Loucy (cell line): ENCODE results near the gene GALNT9.

Source experiments
- H2AFZ ChIP-seq: fragments of 200-600 bp; sonication (generic); 2 replicates; pipeline ENCODE4 v1.6.0; 2016; ENCODE audit warnings: antibody characterized with exemption, mild to moderate bottlenecking, low read length, moderate library complexity
- H3F3A ChIP-seq: fragments of 200-600 bp; 2 replicates; pipeline ENCODE4 v1.6.0; 2016; ENCODE audit warnings: antibody characterized with exemption, low read depth, mild to moderate bottlenecking
- H3K27me3 ChIP-seq: fragments of 200-600 bp; sonication (generic); 2 replicates; pipeline ENCODE4 v1.6.1; 2014; ENCODE audit warnings: low read length, mild to moderate bottlenecking; ENCODE audit not compliant: insufficient read depth, poor library complexity, severe bottlenecking
- H3K36me3 ChIP-seq: fragments of 200-600 bp; sonication (generic); 2 replicates; pipeline ENCODE4 v1.6.1; 2016; ENCODE audit warnings: low read length; ENCODE audit not compliant: insufficient read depth
- H3K4me1 ChIP-seq: fragments of 200-600 bp; sonication (generic); 2 replicates; pipeline ENCODE4 v1.5.1; 2014; ENCODE audit warnings: low read length, mild to moderate bottlenecking; ENCODE audit not compliant: insufficient read depth, poor library complexity, severe bottlenecking
- H3K4me2 ChIP-seq: fragments of 200-600 bp; sonication (generic); 2 replicates; pipeline ENCODE4 v1.6.0; 2014; ENCODE audit warnings: antibody characterized with exemption, low read length, low read depth, mild to moderate bottlenecking; ENCODE audit not compliant: poor library complexity, severe bottlenecking
- H3K4me3 ChIP-seq: fragments of 200-600 bp; sonication (generic); 2 replicates; pipeline ENCODE4 v1.5.1; 2014; ENCODE audit warnings: low read length, mild to moderate bottlenecking, mixed read lengths; ENCODE audit not compliant: poor library complexity, severe bottlenecking
- H3K79me2 ChIP-seq: fragments of 200-600 bp; sonication (generic); 2 replicates; pipeline ENCODE4 v1.6.1; 2014; ENCODE audit warnings: low read length; ENCODE audit not compliant: insufficient read depth
- H3K9ac ChIP-seq: fragments of 200-600 bp; sonication (generic); 2 replicates; pipeline ENCODE4 v1.6.0; 2014; ENCODE audit warnings: mild to moderate bottlenecking, low read depth, low read length, moderate library complexity; ENCODE audit not compliant: poor library complexity, severe bottlenecking
- H3K9me2 ChIP-seq: fragments of 200-600 bp; sonication (generic); replicated peaks from 2 replicates; pipeline ENCODE4 v1.6.1; 2016; ENCODE audit warnings: low read depth, low read length, mixed read lengths
- H3K9me3 ChIP-seq: fragments of 200-600 bp; sonication (generic); 2 replicates; pipeline ENCODE4 v1.6.1; 2014; ENCODE audit warnings: mild to moderate bottlenecking, antibody characterized with exemption, low read length, low read depth; ENCODE audit not compliant: insufficient read depth
- H4K20me1 ChIP-seq: fragments of 200-600 bp; sonication (generic); 2 replicates; pipeline ENCODE4 v1.6.0; 2014; ENCODE audit warnings: antibody characterized with exemption, low read length, mild to moderate bottlenecking; ENCODE audit not compliant: insufficient read depth, poor library complexity, severe bottlenecking
- CTCF ChIP-seq: fragments of 200-600 bp; sonication (generic); conservative IDR thresholded peaks from 2 replicates; pipeline ENCODE4 v1.5.1; 2014; ENCODE audit warnings: mild to moderate bottlenecking, antibody characterized with exemption, low read length
- EZH2phosphoT487 ChIP-seq: fragments of 200-600 bp; IDR thresholded peaks from 2 replicates; pipeline ENCODE4 v1.6.1; 2018; ENCODE audit warnings: antibody characterized with exemption, mild to moderate bottlenecking, moderate library complexity, borderline replicate concordance

GALNT9 gene

GRCh38 chr12:132251741-132252490 is 77.5 kb downstream of the GALNT9 start:
- Histone ChIP-seq H2AFZ (no peak overlapping the region), H3K4me2 (no peak overlapping the region), H3F3A (no peaks in the 10 kb centered on the region), H3K9me2 (no peaks in the 10 kb centered on the region), H3K27me3 (no peaks in the 10 kb centered on the region), H3K9ac (no peak overlapping the region), H3K9me3 (no peaks in the 10 kb centered on the region), H3K4me3 (no peak overlapping the region), H4K20me1 (no peaks in the 10 kb centered on the region), H3K4me1 (peaks cover 13% of the 10 kb centered on the region), H3K36me3 (no peaks in the 10 kb centered on the region), H3K79me2 (no peaks in the 10 kb centered on the region)
- TF ChIP-seq CTCF, result no peak
- no peak for TF ChIP-seq EZH2phosphoT487

- Histone ChIP-seq H3K27me3 (no peaks in the 10 kb centered on the region), H3K4me2 (no peak overlapping the region), H3K9me3 (no peaks in the 10 kb centered on the region), H3K9me2 (no peaks in the 10 kb centered on the region), H3F3A (no peaks in the 10 kb centered on the region), H3K4me3 (no peak overlapping the region), H2AFZ (no peak overlapping the region), H3K79me2 (no peaks in the 10 kb centered on the region), H4K20me1 (no peaks in the 10 kb centered on the region), H3K36me3 (no peaks in the 10 kb centered on the region), H3K4me1 (peaks cover 13% of the 10 kb centered on the region), H3K9ac (no peak overlapping the region)
- TF ChIP-seq CTCF (no peak), EZH2phosphoT487 (no peak)
These were observed 78.1 kb downstream of the GALNT9 start for GRCh38 chr12:132251310-132251709.

- H3K9me2 ChIP-seq, result no peaks in the 10 kb centered on the region
- H3K27me3 ChIP-seq, result no peaks in the 10 kb centered on the region
- peaks cover 13% of the 10 kb centered on the region for H3K4me1 ChIP-seq
- H3K4me2 ChIP-seq, result no peak overlapping the region
- no peaks in the 10 kb centered on the region for H3K79me2 ChIP-seq
- no peak overlapping the region for H2AFZ ChIP-seq
- no peak overlapping the region for H3K4me3 ChIP-seq
- no peak for TF ChIP-seq CTCF
- TF ChIP-seq EZH2phosphoT487, result no peak
- no peaks in the 10 kb centered on the region for H3K9me3 ChIP-seq
- no peaks in the 10 kb centered on the region for H3F3A ChIP-seq
- H3K9ac ChIP-seq, result no peak overlapping the region
- no peaks in the 10 kb centered on the region for H3K36me3 ChIP-seq
- no peaks in the 10 kb centered on the region for H4K20me1 ChIP-seq
These were observed 78.7 kb downstream of the GALNT9 start for GRCh38 chr12:132250707-132251106.
